Endothelial cell of umbilical vein (primary cell): ENCODE data around the gene WIPI1. TPM values are rescaled to one million over a fixed set of nuclear protein-coding genes. Genes with fewer than 3 reads are reported as not detected.
A peak's percentile ranks its signal among the peaks of the same experiment; 100 is the strongest.

Source experiments
- BruUV-seq: library from RNA; stranded (reverse); fragments of 400-500 nt; replicated peaks from 2 replicates; lab custom pipeline; 2021; lab: Mats Ljungman, UMichigan
- CTCF ChIA-PET: fragments of 300-600, 350-600 bp; sonication (Branson Sonifier 250); formaldehyde crosslinking; loops from one replicate; lab custom pipeline; 2021; ENCODE audit warnings: antibody characterized with exemption, inconsistent platforms; lab: Charles Lee
- POLR2A ChIA-PET: fragments of 300-600, 350-600 bp; sonication (Branson Sonifier 250); formaldehyde crosslinking; loops from one replicate; lab custom pipeline; 2021; ENCODE audit warnings: antibody characterized with exemption, inconsistent platforms; lab: Charles Lee
- DNase-seq: peaks from one replicate; pipeline ENCODE4 v3.0.0-alpha.2; 2011; ENCODE audit warnings: low read depth, low spot score
- FAIRE-seq: peaks from 2 replicates; lab custom pipeline; 2011; peaks lifted over from hg19 to GRCh38; lab: Jason Lieb, UNC
- H2AFZ ChIP-seq: 2 replicates; pipeline ENCODE4 v1.6.0; 2012; ENCODE audit warnings: low read depth, low read length, control low read depth, inconsistent platforms
- H3K27ac ChIP-seq: 2 replicates; pipeline ENCODE4 v1.5.1; 2011; ENCODE audit warnings: low read depth, mild to moderate bottlenecking, control low read depth, low read length, moderate library complexity; ENCODE audit not compliant: insufficient read depth
- H3K27me3 ChIP-seq, 2 experiments: 2 replicates each; pipeline versions ENCODE4 v1.6.0 to v1.6.1; 2011; ENCODE audit warnings: low read length in 2 of 2, mixed read lengths in 1 of 2; ENCODE audit not compliant: control insufficient read depth in 2 of 2, insufficient read depth in 2 of 2
- H3K36me3 ChIP-seq, 2 experiments: 2 replicates in 1 of 2; 3 replicates in 1 of 2; pipeline ENCODE4 v1.5.1; 2011; ENCODE audit warnings: low read length in 2 of 2, mild to moderate bottlenecking in 1 of 2, moderate library complexity in 1 of 2; ENCODE audit not compliant: control insufficient read depth in 2 of 2, insufficient read depth in 2 of 2; ENCODE audit errors: extremely low read depth in 1 of 2
- H3K4me1 ChIP-seq: 3 replicates; pipeline ENCODE4 v1.5.1; 2011; ENCODE audit warnings: mild to moderate bottlenecking, low read length; ENCODE audit not compliant: control insufficient read depth, insufficient read depth; ENCODE audit errors: extremely low read depth
- H3K4me2 ChIP-seq: 2 replicates; pipeline ENCODE4 v1.6.1; 2011; ENCODE audit warnings: low read length, control low read depth, mixed read lengths; ENCODE audit not compliant: insufficient read depth
- H3K4me3 ChIP-seq, 3 experiments: fragments of 200-600 bp in 1 of 3; sonication (generic), shearing (Covaris generic) in 1 of 3; replicated peaks in 1 of 3; 2 replicates each; pipeline ENCODE4 v1.5.1; 2011 to 2016; ENCODE audit warnings: control low read depth in 3 of 3, low read length in 3 of 3, mild to moderate bottlenecking in 2 of 3, inconsistent platforms in 1 of 3, low read depth in 1 of 3, moderate library complexity in 1 of 3; ENCODE audit not compliant: insufficient read depth in 1 of 3
- H3K79me2 ChIP-seq: 2 replicates; pipeline ENCODE4 v1.6.0; 2012; ENCODE audit warnings: low read length, inconsistent platforms; ENCODE audit not compliant: control insufficient read depth, insufficient read depth
- H3K9ac ChIP-seq: replicated peaks from 2 replicates; pipeline ENCODE3; 2011; ENCODE audit warnings: low read length, control low read depth; ENCODE audit not compliant: insufficient read depth; ENCODE audit errors: extremely low read depth
- H3K9me1 ChIP-seq: replicated peaks from 3 replicates; pipeline ENCODE4 v1.6.0; 2011; ENCODE audit warnings: mild to moderate bottlenecking, low read length; ENCODE audit not compliant: control insufficient read depth, insufficient read depth; ENCODE audit errors: extremely low read depth
- H3K9me3 ChIP-seq: replicated peaks from 2 replicates; pipeline ENCODE4 v1.5.1; 2012; ENCODE audit warnings: low read length, inconsistent platforms; ENCODE audit not compliant: control insufficient read depth, insufficient read depth
- H4K20me1 ChIP-seq: replicated peaks from 2 replicates; pipeline ENCODE3; 2011; ENCODE audit warnings: mild to moderate bottlenecking, low read length; ENCODE audit not compliant: control insufficient read depth, insufficient read depth; ENCODE audit errors: extremely low read depth
- EZH2 ChIP-seq: IDR thresholded peaks from 2 replicates; pipeline ENCODE4 v1.6.1; 2012; ENCODE audit warnings: borderline replicate concordance, low read depth, mild to moderate bottlenecking, moderate library complexity, low read length, inconsistent platforms; ENCODE audit not compliant: severe bottlenecking
- FOS ChIP-seq: IDR thresholded peaks from 2 replicates; pipeline ENCODE4 v1.6.1; 2011; ENCODE audit warnings: mild to moderate bottlenecking, low read length, moderate library complexity, borderline replicate concordance; ENCODE audit not compliant: insufficient read depth
- GATA2 ChIP-seq: IDR thresholded peaks from 2 replicates; pipeline ENCODE4 v1.7.0; 2011; ENCODE audit warnings: low read depth, mild to moderate bottlenecking, moderate library complexity, mixed read lengths, low read length; ENCODE audit not compliant: insufficient read length, insufficient read depth
- JUN ChIP-seq: IDR thresholded peaks from 2 replicates; pipeline ENCODE4 v1.6.1; 2011; ENCODE audit warnings: borderline replicate concordance, low read depth; ENCODE audit not compliant: insufficient read length, insufficient read depth
- MYC ChIP-seq: IDR thresholded peaks from one replicate; pipeline ENCODE4 v1.6.1; 2011; ENCODE audit warnings: mild to moderate bottlenecking, low read depth, low read length
- POLR2A ChIP-seq: IDR thresholded peaks from 2 replicates; pipeline ENCODE4 v1.6.1; 2012; ENCODE audit warnings: low read depth, mild to moderate bottlenecking, control low read depth, low read length
- POLR2AphosphoS5 ChIP-seq: IDR thresholded peaks from 2 replicates; pipeline ENCODE4 v1.6.1; 2012; ENCODE audit warnings: low read depth, mild to moderate bottlenecking, control low read depth, low read length, moderate library complexity; ENCODE audit not compliant: insufficient read depth
- dilution Hi-C: fragments of 300-500 bp; cut with MboI; formaldehyde crosslinking; loops from one replicate; pipeline ENCODE4 v1.15.0; 2019; ENCODE audit warnings: low sequenced_read_pairs; ENCODE audit not compliant: extremely low pct_ligation_motif_present
- intact Hi-C: fragments of 100-400 bp; cut with micrococcal nuclease; formaldehyde crosslinking; loops from one replicate; pipeline ENCODE4 v1.10.0; 2022
- polyA plus RNA-seq, 4 experiments: library from polyadenylated mRNA; depleted of rRNA in 3 of 4; stranded (reverse) in 3 of 4; unstranded in 1 of 4; fragments of >200 nt; gene quantifications; 2 replicates each; pipeline versions ENCODE4 v1.2.1 to v1.2.3, GENCODE V29; 2011 to 2012; ENCODE audit warnings: missing spikeins in 1 of 4
- total RNA-seq: library from RNA; stranded (reverse); gene quantifications from 2 replicates; pipeline ENCODE4 v1.2.3, GENCODE V29; 2021
- TF ChIP-seq, protein P1 (sequence below), 2 donors: IDR thresholded peaks; 1 replicate in 1 of 2; 2 replicates in 1 of 2; pipeline ENCODE4 v1.5.1; 2011; ENCODE audit warnings: low read length in 2 of 2, mild to moderate bottlenecking in 2 of 2, moderate library complexity in 2 of 2, control low read depth in 1 of 2, inconsistent platforms in 1 of 2, low read depth in 1 of 2; ENCODE audit not compliant: insufficient read depth in 1 of 2; ENCODE audit errors: extremely low read depth in 1 of 2
- TF ChIP-seq, protein P2 (sequence below): IDR thresholded peaks from 2 replicates; pipeline ENCODE4 v1.6.1; 2011; ENCODE audit not compliant: insufficient read depth, insufficient read length

WIPI1 gene
- total and polyA plus RNA-seq, 2 donors (not counting 3 experiments of a cell fraction or from before 2014, with no cell fraction given): 49.9 to 70.3 TPM

DNA sequence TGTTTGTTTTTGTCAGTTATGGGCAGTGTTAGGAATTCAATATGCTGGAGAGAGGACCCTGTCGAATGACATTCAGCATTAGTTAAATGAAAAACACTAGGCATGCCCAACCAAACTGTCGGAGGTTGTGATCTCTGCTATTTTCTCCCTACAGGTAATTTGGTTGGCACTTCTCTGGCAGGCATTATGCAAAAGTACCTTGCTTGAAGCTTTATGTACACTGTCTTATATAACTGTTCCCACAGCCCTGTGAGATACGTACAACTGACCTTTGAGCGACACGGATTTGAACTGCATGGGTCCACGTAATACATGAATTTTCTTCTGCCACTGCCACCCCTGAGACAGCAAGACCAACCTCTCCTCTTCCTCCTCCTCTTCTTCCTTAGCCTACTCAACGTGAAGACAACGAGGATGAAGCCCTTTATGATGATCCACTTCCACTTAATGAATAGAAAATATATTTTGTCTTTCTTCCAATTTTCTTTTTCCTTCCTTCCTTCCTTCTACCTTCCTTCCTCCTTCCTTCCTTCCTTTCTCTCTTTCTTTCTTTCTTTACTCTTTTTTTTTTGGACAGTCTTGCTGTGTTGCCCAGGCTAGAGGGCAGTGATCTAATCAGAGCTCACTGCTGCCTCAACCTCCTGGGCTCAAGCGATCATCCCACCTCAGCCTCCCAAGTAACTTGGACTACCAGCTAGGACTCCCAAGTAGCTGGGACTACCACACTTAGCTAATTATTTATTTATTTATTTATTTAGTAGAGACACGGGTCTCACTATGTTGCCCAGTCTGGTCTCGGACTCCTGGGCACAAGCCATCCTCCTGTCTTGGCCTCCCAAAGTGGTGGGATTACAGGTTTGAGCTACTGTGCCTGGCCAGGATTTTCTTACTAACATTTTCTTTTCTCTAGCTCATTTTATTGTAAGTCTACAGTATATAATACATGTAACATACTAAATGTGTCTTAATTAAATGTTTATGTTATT, 77.3 kb downstream of the WIPI1 start:
- no TSS peak for BruUV-seq

More for the DNA sequence above, 77.3 kb downstream of the WIPI1 start:
- dilution Hi-C loops (no loop called here), intact Hi-C loops (loop anchor here (2.0 to 5.0 kb wide), 4 partner anchors 25 to 328 kb away; no protein-coding TSS in a partner anchor)
- Histone ChIP-seq H3K79me2 (no peaks in the 10 kb centered on the region), H3K4me3 (no peak overlapping the region), H3K27me3 (no peaks in the 10 kb centered on the region), H3K36me3 (no peaks in the 10 kb centered on the region), H3K4me1 (peaks cover 50% of the 10 kb centered on the region), H4K20me1 (no peaks in the 10 kb centered on the region), H3K4me2 (no peak overlapping the region), H3K9me1 (no peaks in the 10 kb centered on the region), H2AFZ (no peak overlapping the region), H3K9me3 (no peaks in the 10 kb centered on the region), H3K9ac (no peak overlapping the region), H3K27ac (peak overlapping the region; percentile 21)
- TF ChIP-seq JUN: no peak
- no peak for TF ChIP-seq EZH2
- TF ChIP-seq, protein P1, sequence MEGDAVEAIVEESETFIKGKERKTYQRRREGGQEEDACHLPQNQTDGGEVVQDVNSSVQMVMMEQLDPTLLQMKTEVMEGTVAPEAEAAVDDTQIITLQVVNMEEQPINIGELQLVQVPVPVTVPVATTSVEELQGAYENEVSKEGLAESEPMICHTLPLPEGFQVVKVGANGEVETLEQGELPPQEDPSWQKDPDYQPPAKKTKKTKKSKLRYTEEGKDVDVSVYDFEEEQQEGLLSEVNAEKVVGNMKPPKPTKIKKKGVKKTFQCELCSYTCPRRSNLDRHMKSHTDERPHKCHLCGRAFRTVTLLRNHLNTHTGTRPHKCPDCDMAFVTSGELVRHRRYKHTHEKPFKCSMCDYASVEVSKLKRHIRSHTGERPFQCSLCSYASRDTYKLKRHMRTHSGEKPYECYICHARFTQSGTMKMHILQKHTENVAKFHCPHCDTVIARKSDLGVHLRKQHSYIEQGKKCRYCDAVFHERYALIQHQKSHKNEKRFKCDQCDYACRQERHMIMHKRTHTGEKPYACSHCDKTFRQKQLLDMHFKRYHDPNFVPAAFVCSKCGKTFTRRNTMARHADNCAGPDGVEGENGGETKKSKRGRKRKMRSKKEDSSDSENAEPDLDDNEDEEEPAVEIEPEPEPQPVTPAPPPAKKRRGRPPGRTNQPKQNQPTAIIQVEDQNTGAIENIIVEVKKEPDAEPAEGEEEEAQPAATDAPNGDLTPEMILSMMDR (IDR thresholded peaks at IDR 0.05; ENCODE audit: extremely low read depth in 1 of 2, insufficient read depth in 1 of 2, low read depth in 1 of 2, low read length in 2 of 2): no peak
- no peak for TF ChIP-seq POLR2AphosphoS5
- TF ChIP-seq MYC: no peak
- TF ChIP-seq, protein P2, sequence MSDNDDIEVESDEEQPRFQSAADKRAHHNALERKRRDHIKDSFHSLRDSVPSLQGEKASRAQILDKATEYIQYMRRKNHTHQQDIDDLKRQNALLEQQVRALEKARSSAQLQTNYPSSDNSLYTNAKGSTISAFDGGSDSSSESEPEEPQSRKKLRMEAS: no peak
- TF ChIP-seq POLR2A: no peak
- TF ChIP-seq FOS: no peak
- TF ChIP-seq GATA2: no peak
- CTCF ChIA-PET: interaction anchor here (2.1 kb wide), 1 partner anchor 19 kb away, joined by 7 read pairs; no protein-coding TSS in a partner anchor
- POLR2A ChIA-PET: no interaction called here
- no peak for DNase-seq
- FAIRE-seq: no peak
